ENCODE data around the gene DRC1. TPM values are rescaled to one million over a fixed set of nuclear protein-coding genes. Genes with fewer than 3 reads are reported as not detected.

DRC1 gene
- polyA plus RNA-seq, 1 of the 3 experiments (the other 2 are of a cell fraction), result 0.18 TPM

GRCh38 chr2:26469955-26470354 is 68.2 kb downstream of the DRC1 start:
- no peak overlapping the region for H3K9ac ChIP-seq
- no peak for DNase-seq
- H3K27me3 ChIP-seq (ENCODE audit: insufficient read depth), result no peaks in the 10 kb centered on the region
- no peaks in the 10 kb centered on the region for H3K79me2 ChIP-seq (ENCODE audit: insufficient read depth)
- no peak overlapping the region for H3K27ac ChIP-seq (ENCODE audit: low read depth in 2 of 2, low read length in 1 of 2)
- no peaks in the 10 kb centered on the region for H3K9me2 ChIP-seq
- H3K4me1 ChIP-seq (ENCODE audit: control insufficient read depth in 1 of 2, insufficient read depth in 2 of 2, low read depth in 1 of 2, low read length in 1 of 2), result no peaks in the 10 kb centered on the region
- POLR2A ChIA-PET, result no interaction called here
- peaks cover 4% of the 10 kb centered on the region for H3F3A ChIP-seq (replicated peaks; ENCODE audit: insufficient read depth)
- CTCF ChIA-PET, result interaction anchor here (0.8 to 2.8 kb wide), 8 partner anchors 13 to 478 kb away, joined by 3 to 18 read pairs (median 4); no protein-coding TSS in a partner anchor
- no peaks in the 10 kb centered on the region for H3K9me3 ChIP-seq
- H2AFZ ChIP-seq (ENCODE audit: low read depth), result no peak overlapping the region
- no peak overlapping the region for H3K4me3 ChIP-seq (ENCODE audit: low read depth in 2 of 2, low read length in 1 of 2)
- WGBS (ENCODE audit: low lambda C conversion rate), result 65% methylated on average over 7 of the region's 7 CpGs
- H3K36me3 ChIP-seq (replicated peaks in 1 of 2; ENCODE audit: control insufficient read depth in 1 of 2, insufficient read depth in 2 of 2, low read length in 1 of 2), result no peaks in the 10 kb centered on the region
- H3K4me2 ChIP-seq, result no peak overlapping the region
- H4K20me1 ChIP-seq (ENCODE audit: insufficient read depth), result no peaks in the 10 kb centered on the region
- TF ChIP-seq SMC3 (IDR thresholded peaks at IDR 0.05; ENCODE audit: low read depth, low read length) (no peak), IRF3 (IDR thresholded peaks at IDR 0.05; ENCODE audit: low read depth, low read length) (no peak)

GRCh38 chr2:26470601-26471260 is 69.0 kb downstream of the DRC1 start:
- no peak overlapping the region for H2AFZ ChIP-seq (ENCODE audit: low read depth)
- no peaks in the 10 kb centered on the region for H3K9me2 ChIP-seq
- H3K4me1 ChIP-seq (ENCODE audit: control insufficient read depth in 1 of 2, insufficient read depth in 2 of 2, low read depth in 1 of 2, low read length in 1 of 2), result no peaks in the 10 kb centered on the region
- H4K20me1 ChIP-seq (ENCODE audit: insufficient read depth), result no peaks in the 10 kb centered on the region
- no peaks in the 10 kb centered on the region for H3K27me3 ChIP-seq (ENCODE audit: insufficient read depth)
- no peak overlapping the region for H3K27ac ChIP-seq (ENCODE audit: low read depth in 2 of 2, low read length in 1 of 2)
- peaks cover 4% of the 10 kb centered on the region for H3F3A ChIP-seq (replicated peaks; ENCODE audit: insufficient read depth)
- ChIA-PET POLR2A (no interaction called here), CTCF (interaction anchor here (1.0 to 2.8 kb wide), 7 partner anchors 10 to 107 kb away, joined by 3 to 18 read pairs (median 4); no protein-coding TSS in a partner anchor)
- H3K36me3 ChIP-seq (replicated peaks in 1 of 2; ENCODE audit: control insufficient read depth in 1 of 2, insufficient read depth in 2 of 2, low read length in 1 of 2), result no peaks in the 10 kb centered on the region
- TF ChIP-seq NFIC (IDR thresholded peaks at IDR 0.05; ENCODE audit: borderline replicate concordance) (no peak), RXRA (IDR thresholded peaks at IDR 0.05; ENCODE audit: borderline replicate concordance, low read depth) (no peak), FOXM1 (IDR thresholded peaks at IDR 0.05; ENCODE audit: low read depth) (no peak), MEF2A (IDR thresholded peaks at IDR 0.05; ENCODE audit: borderline replicate concordance, low read depth) (no peak)
- TF ChIP-seq, protein P1, sequence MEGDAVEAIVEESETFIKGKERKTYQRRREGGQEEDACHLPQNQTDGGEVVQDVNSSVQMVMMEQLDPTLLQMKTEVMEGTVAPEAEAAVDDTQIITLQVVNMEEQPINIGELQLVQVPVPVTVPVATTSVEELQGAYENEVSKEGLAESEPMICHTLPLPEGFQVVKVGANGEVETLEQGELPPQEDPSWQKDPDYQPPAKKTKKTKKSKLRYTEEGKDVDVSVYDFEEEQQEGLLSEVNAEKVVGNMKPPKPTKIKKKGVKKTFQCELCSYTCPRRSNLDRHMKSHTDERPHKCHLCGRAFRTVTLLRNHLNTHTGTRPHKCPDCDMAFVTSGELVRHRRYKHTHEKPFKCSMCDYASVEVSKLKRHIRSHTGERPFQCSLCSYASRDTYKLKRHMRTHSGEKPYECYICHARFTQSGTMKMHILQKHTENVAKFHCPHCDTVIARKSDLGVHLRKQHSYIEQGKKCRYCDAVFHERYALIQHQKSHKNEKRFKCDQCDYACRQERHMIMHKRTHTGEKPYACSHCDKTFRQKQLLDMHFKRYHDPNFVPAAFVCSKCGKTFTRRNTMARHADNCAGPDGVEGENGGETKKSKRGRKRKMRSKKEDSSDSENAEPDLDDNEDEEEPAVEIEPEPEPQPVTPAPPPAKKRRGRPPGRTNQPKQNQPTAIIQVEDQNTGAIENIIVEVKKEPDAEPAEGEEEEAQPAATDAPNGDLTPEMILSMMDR (IDR thresholded peaks at IDR 0.05), result no peak
- no peaks in the 10 kb centered on the region for H3K9me3 ChIP-seq
- no peaks in the 10 kb centered on the region for H3K79me2 ChIP-seq (ENCODE audit: insufficient read depth)
- no peak for DNase-seq
- H3K4me3 ChIP-seq (ENCODE audit: low read depth in 2 of 2, low read length in 1 of 2), result no peak overlapping the region
- no peak overlapping the region for H3K4me2 ChIP-seq
- WGBS (ENCODE audit: low lambda C conversion rate), result 80% methylated on average over 9 of the region's 9 CpGs
- H3K9ac ChIP-seq, result no peak overlapping the region

DNA sequence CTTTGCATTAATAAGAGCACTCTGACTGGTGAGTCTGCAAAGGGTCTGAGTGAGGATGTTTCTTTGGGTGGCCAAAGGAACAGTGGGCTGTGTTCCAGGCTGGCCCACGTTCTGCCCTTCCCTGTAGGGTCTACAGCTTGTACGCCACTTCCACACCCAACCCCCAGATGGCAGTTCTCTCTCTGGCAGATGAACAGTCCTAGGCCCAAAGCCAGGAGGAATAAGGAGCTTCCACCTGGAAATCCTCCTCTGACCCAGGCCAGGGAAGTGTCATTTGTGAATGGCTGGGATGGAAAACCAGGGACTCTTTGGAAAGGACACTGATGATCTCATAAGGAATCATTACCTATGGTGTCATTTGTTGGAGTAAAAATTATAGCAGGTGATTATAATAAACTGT is 69.6 kb downstream of the DRC1 start:
- no peaks in the 10 kb centered on the region for H3K79me2 ChIP-seq (ENCODE audit: insufficient read depth)
- H3K4me3 ChIP-seq (ENCODE audit: low read depth in 2 of 2, low read length in 1 of 2), result no peak overlapping the region
- no peaks in the 10 kb centered on the region for H3K27me3 ChIP-seq (ENCODE audit: insufficient read depth)
- ChIA-PET CTCF (interaction anchor here (1.0 to 2.8 kb wide), 6 partner anchors 10 to 124 kb away, joined by 3 to 18 read pairs (median 3); partner anchors contain the start of gene ADGRF3), POLR2A (no interaction called here)
- no peak overlapping the region for H2AFZ ChIP-seq (ENCODE audit: low read depth)
- no peaks in the 10 kb centered on the region for H3K4me1 ChIP-seq (ENCODE audit: control insufficient read depth in 1 of 2, insufficient read depth in 2 of 2, low read depth in 1 of 2, low read length in 1 of 2)
- peaks cover 4% of the 10 kb centered on the region for H3F3A ChIP-seq (replicated peaks; ENCODE audit: insufficient read depth)
- H3K9ac ChIP-seq, result no peak overlapping the region
- H4K20me1 ChIP-seq (ENCODE audit: insufficient read depth), result no peaks in the 10 kb centered on the region
- no peaks in the 10 kb centered on the region for H3K36me3 ChIP-seq (replicated peaks in 1 of 2; ENCODE audit: control insufficient read depth in 1 of 2, insufficient read depth in 2 of 2, low read length in 1 of 2)
- no peak overlapping the region for H3K27ac ChIP-seq (ENCODE audit: low read depth in 2 of 2, low read length in 1 of 2)
- no peak for DNase-seq
- H3K9me2 ChIP-seq, result no peaks in the 10 kb centered on the region
- H3K4me2 ChIP-seq, result no peak overlapping the region
- H3K9me3 ChIP-seq, result no peaks in the 10 kb centered on the region
- TF ChIP-seq RFX5 (IDR thresholded peaks at IDR 0.05; ENCODE audit: low read length) (no peak), RAD21 (IDR thresholded peaks at IDR 0.05; ENCODE audit: low read length) (peak; percentile 15; the same call in 1 of the 2 replicates)
- TF ChIP-seq, protein P2, sequence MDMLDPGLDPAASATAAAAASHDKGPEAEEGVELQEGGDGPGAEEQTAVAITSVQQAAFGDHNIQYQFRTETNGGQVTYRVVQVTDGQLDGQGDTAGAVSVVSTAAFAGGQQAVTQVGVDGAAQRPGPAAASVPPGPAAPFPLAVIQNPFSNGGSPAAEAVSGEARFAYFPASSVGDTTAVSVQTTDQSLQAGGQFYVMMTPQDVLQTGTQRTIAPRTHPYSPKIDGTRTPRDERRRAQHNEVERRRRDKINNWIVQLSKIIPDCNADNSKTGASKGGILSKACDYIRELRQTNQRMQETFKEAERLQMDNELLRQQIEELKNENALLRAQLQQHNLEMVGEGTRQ (IDR thresholded peaks at IDR 0.05; ENCODE audit: borderline replicate concordance, low read depth, low read length), result no peak
- 38% methylated on average over 2 of the region's 2 CpGs for WGBS (ENCODE audit: low lambda C conversion rate)

Measured in SK-N-SH (cell line).